MM.1S (cell line): ENCODE results near the gene FBXO24.

Experiments
- DNase-seq: peaks from one replicate; pipeline ENCODE4 v3.0.0-alpha.2; 2015
- H2AFZ ChIP-seq: fragments of 300-600 bp; sonication (generic); 2 replicates; pipeline ENCODE4 v1.6.0; 2016; ENCODE audit warnings: antibody characterized with exemption, low read length
- H3F3A ChIP-seq: fragments of 300-600 bp; sonication (generic); 2 replicates; pipeline ENCODE4 v1.6.1; 2016; ENCODE audit warnings: mild to moderate bottlenecking, antibody characterized with exemption, low read length, moderate library complexity, mixed read lengths; ENCODE audit not compliant: insufficient read depth
- H3K27ac ChIP-seq: fragments of 300-600 bp; sonication (generic); 2 replicates; pipeline ENCODE4 v1.5.1; 2016; ENCODE audit warnings: mild to moderate bottlenecking, low read length
- H3K27me3 ChIP-seq: fragments of 300-600 bp; sonication (generic); replicated peaks from 2 replicates; pipeline ENCODE4 v1.6.0; 2016; ENCODE audit warnings: low read length; ENCODE audit not compliant: insufficient read depth
- H3K36me3 ChIP-seq: fragments of 300-600 bp; sonication (generic); replicated peaks from 2 replicates; pipeline ENCODE4 v1.6.1; 2016; ENCODE audit warnings: mild to moderate bottlenecking, low read length, mixed read lengths; ENCODE audit not compliant: insufficient read depth
- H3K4me1 ChIP-seq: fragments of 300-600 bp; sonication (generic); 2 replicates; pipeline ENCODE4 v1.6.1; 2016; ENCODE audit warnings: low read length, mixed read lengths
- H3K4me2 ChIP-seq: fragments of 300-600 bp; sonication (generic); 2 replicates; pipeline ENCODE4 v1.6.0; 2016; ENCODE audit warnings: low read depth, low read length
- H3K4me3 ChIP-seq: fragments of 300-600 bp; sonication (generic); 2 replicates; pipeline ENCODE4 v1.5.1; 2016; ENCODE audit warnings: low read length, mixed read lengths
- H3K79me2 ChIP-seq: fragments of 300-600 bp; sonication (generic); 2 replicates; pipeline ENCODE4 v1.6.1; 2016; ENCODE audit warnings: mixed run types, low read length, mixed read lengths
- H3K9ac ChIP-seq: fragments of 300-600 bp; sonication (generic); 2 replicates; pipeline ENCODE4 v1.6.1; 2016; ENCODE audit warnings: low read length, mixed read lengths
- H3K9me2 ChIP-seq: fragments of 300-600 bp; sonication (generic); replicated peaks from 2 replicates; pipeline ENCODE4 v1.6.1; 2016; ENCODE audit warnings: mild to moderate bottlenecking, low read length, mixed read lengths; ENCODE audit not compliant: insufficient read depth
- H3K9me3 ChIP-seq: fragments of 300-600 bp; sonication (generic); replicated peaks from 2 replicates; pipeline ENCODE4 v1.6.1; 2016; ENCODE audit warnings: mild to moderate bottlenecking, low read length, mixed read lengths; ENCODE audit not compliant: insufficient read depth
- H4K20me1 ChIP-seq: fragments of 300-600 bp; sonication (generic); 2 replicates; pipeline ENCODE4 v1.6.1; 2016; ENCODE audit warnings: mild to moderate bottlenecking, low read length, moderate library complexity, mixed read lengths; ENCODE audit not compliant: insufficient read depth
- CTCF ChIP-seq: fragments of 300-600 bp; sonication (generic); IDR thresholded peaks from 2 replicates; pipeline ENCODE4 v1.5.1; 2016; ENCODE audit warnings: antibody characterized with exemption, low read length, mixed read lengths
- EZH2 ChIP-seq: fragments of 300-600 bp; sonication (generic); optimal IDR thresholded peaks from 2 replicates; pipeline ENCODE3; 2017; ENCODE audit warnings: low read depth, mild to moderate bottlenecking, antibody characterized with exemption, low read length, mixed read lengths
- EZH2phosphoT487 ChIP-seq: fragments of 300-600 bp; sonication (generic); IDR thresholded peaks from 2 replicates; pipeline ENCODE4 v1.6.1; 2018; ENCODE audit warnings: antibody characterized with exemption, low read length

The FBXO24 gene

GRCh38 chr7:100545360-100546128 is 40.6 kb upstream of the FBXO24 start:
- Histone ChIP-seq H3K4me3 (no peak overlapping the region), H3F3A (no peaks in the 10 kb centered on the region), H2AFZ (no peak overlapping the region), H3K4me1 (no peaks in the 10 kb centered on the region), H4K20me1 (no peaks in the 10 kb centered on the region), H3K9ac (no peak overlapping the region), H3K36me3 (no peaks in the 10 kb centered on the region), H3K27ac (no peak overlapping the region), H3K79me2 (no peaks in the 10 kb centered on the region), H3K9me3 (no peaks in the 10 kb centered on the region), H3K9me2 (no peaks in the 10 kb centered on the region), H3K4me2 (no peak overlapping the region), H3K27me3 (no peaks in the 10 kb centered on the region)
- no peak for TF ChIP-seq CTCF
- TF ChIP-seq EZH2phosphoT487, result no peak
- DNase-seq, result no peak

GRCh38 chr7:100546129-100546925 is 39.8 kb upstream of the FBXO24 start:
- Histone ChIP-seq H3K9ac (no peak overlapping the region), H3K4me3 (no peak overlapping the region), H3K79me2 (no peaks in the 10 kb centered on the region), H3K9me2 (no peaks in the 10 kb centered on the region), H3F3A (no peaks in the 10 kb centered on the region), H3K27me3 (no peaks in the 10 kb centered on the region), H3K4me2 (no peak overlapping the region), H4K20me1 (no peaks in the 10 kb centered on the region), H3K36me3 (no peaks in the 10 kb centered on the region), H3K27ac (no peak overlapping the region), H2AFZ (no peak overlapping the region), H3K9me3 (no peaks in the 10 kb centered on the region), H3K4me1 (no peaks in the 10 kb centered on the region)
- DNase-seq, result no peak
- TF ChIP-seq EZH2 (no peak), EZH2phosphoT487 (no peak), CTCF (no peak)

- H3K4me3 ChIP-seq, result no peak overlapping the region
- H3K36me3 ChIP-seq, result no peaks in the 10 kb centered on the region
- H3K9ac ChIP-seq, result no peak overlapping the region
- no peaks in the 10 kb centered on the region for H3K9me2 ChIP-seq
- H3K79me2 ChIP-seq, result no peaks in the 10 kb centered on the region
- no peaks in the 10 kb centered on the region for H4K20me1 ChIP-seq
- TF ChIP-seq EZH2 (no peak), EZH2phosphoT487 (no peak), CTCF (no peak)
- H3K27ac ChIP-seq, result no peak overlapping the region
- no peak overlapping the region for H2AFZ ChIP-seq
- no peak for DNase-seq
- H3K4me2 ChIP-seq, result no peak overlapping the region
- H3F3A ChIP-seq, result no peaks in the 10 kb centered on the region
- no peaks in the 10 kb centered on the region for H3K9me3 ChIP-seq
- no peaks in the 10 kb centered on the region for H3K4me1 ChIP-seq
- H3K27me3 ChIP-seq, result no peaks in the 10 kb centered on the region
Observed at GRCh38 chr7:100546926-100547800, 39.0 kb upstream of the FBXO24 start.
